PC-3 (cell line): ENCODE measurements around the gene INTS6L. TPM values are rescaled to one million over a fixed set of nuclear protein-coding genes. Genes with fewer than 3 reads are reported as not detected.

Source experiments
- ATAC-seq: fragments of 200-7000 bp; cut with Tn5 transposase; 2 replicates; pipeline ENCODE4 v1.9.1; 2020; ENCODE audit warnings: mild to moderate bottlenecking, moderate library complexity
- BruUV-seq: library from RNA; stranded (reverse); fragments of 400-500 nt; replicated peaks from 2 replicates; lab custom pipeline; 2021; lab: Mats Ljungman, UMichigan
- CTCF ChIA-PET: fragments of 300-600 bp; sonication (Branson Sonifier 250); formaldehyde crosslinking; loops from one replicate; lab custom pipeline; 2022; ENCODE audit warnings: antibody characterized with exemption; lab: Charles Lee
- POLR2A ChIA-PET: fragments of 300-600 bp; sonication (Branson Sonifier 250); formaldehyde crosslinking; loops from one replicate; lab custom pipeline; 2022; ENCODE audit warnings: antibody characterized with exemption; ENCODE audit not compliant: unreplicated experiment; lab: Charles Lee
- DNase-seq: peaks from one replicate; pipeline ENCODE4 v3.0.0-alpha.2; 2015
- H2AFZ ChIP-seq: fragments of 300-600 bp; sonication (generic); 2 replicates; pipeline ENCODE4 v1.6.0; 2016; ENCODE audit warnings: antibody characterized with exemption, low read length
- H3F3A ChIP-seq: fragments of 300-600 bp; sonication (generic); one replicate; pipeline ENCODE4 v1.6.0; 2017; ENCODE audit warnings: antibody characterized with exemption, low read length, control low read depth, mild to moderate bottlenecking; ENCODE audit not compliant: unreplicated experiment
- H3K27ac ChIP-seq: fragments of 300-600 bp; sonication (generic); 2 replicates; pipeline ENCODE4 v1.5.1; 2016; ENCODE audit warnings: mild to moderate bottlenecking, low read length
- H3K27me3 ChIP-seq: fragments of 300-600 bp; sonication (generic); 2 replicates; pipeline ENCODE4 v1.6.1; 2016; ENCODE audit warnings: low read length, mixed read lengths
- H3K36me3 ChIP-seq: fragments of 300-600 bp; sonication (generic); 2 replicates; pipeline ENCODE4 v1.6.1; 2016; ENCODE audit warnings: low read depth, mixed run types, low read length, mixed read lengths
- H3K4me1 ChIP-seq: fragments of 300-600 bp; sonication (generic); 2 replicates; pipeline ENCODE4 v1.5.1; 2016; ENCODE audit warnings: low read length; ENCODE audit not compliant: insufficient read depth
- H3K4me2 ChIP-seq: fragments of 300-600 bp; sonication (generic); 2 replicates; pipeline ENCODE4 v1.6.0; 2016; ENCODE audit warnings: low read length
- H3K4me3 ChIP-seq: fragments of 300-600 bp; sonication (generic); 2 replicates; pipeline ENCODE4 v1.5.1; 2016; ENCODE audit warnings: mild to moderate bottlenecking, low read length, mixed read lengths
- H3K79me2 ChIP-seq: fragments of 300-600 bp; sonication (generic); 2 replicates; pipeline ENCODE4 v1.6.1; 2017; ENCODE audit warnings: low read length, mixed read lengths
- H3K9ac ChIP-seq: fragments of 300-600 bp; sonication (generic); 2 replicates; pipeline ENCODE4 v1.6.0; 2016; ENCODE audit warnings: mild to moderate bottlenecking, low read length
- H3K9me2 ChIP-seq: fragments of 300-600 bp; sonication (generic); replicated peaks from 2 replicates; pipeline ENCODE4 v1.6.1; 2016; ENCODE audit warnings: mixed run types, low read length, mixed read lengths
- H3K9me3 ChIP-seq: fragments of 300-600 bp; sonication (generic); 2 replicates; pipeline ENCODE4 v1.6.1; 2016; ENCODE audit warnings: low read length, mixed read lengths
- H4K20me1 ChIP-seq: fragments of 300-600 bp; sonication (generic); 2 replicates; pipeline ENCODE4 v1.6.1; 2016; ENCODE audit warnings: low read length, mixed read lengths
- EZH2 ChIP-seq: fragments of 300-600 bp; sonication (generic); IDR thresholded peaks from one replicate; pipeline ENCODE4 v1.6.1; 2017; ENCODE audit warnings: antibody characterized with exemption, mild to moderate bottlenecking, low read length; ENCODE audit not compliant: unreplicated experiment
- EZH2phosphoT487 ChIP-seq: fragments of 300-600 bp; sonication (generic); IDR thresholded peaks from 2 replicates; pipeline ENCODE4 v1.6.1; 2018; ENCODE audit warnings: mild to moderate bottlenecking, antibody characterized with exemption, low read length, borderline replicate concordance
- intact Hi-C: fragments of 100-400 bp; cut with micrococcal nuclease; formaldehyde crosslinking; loops from 2 replicates; pipeline ENCODE4 v1.9.0; 2023
- total RNA-seq: library from RNA; depleted of rRNA; stranded (reverse); fragments of >200 nt; gene quantifications from 2 replicates; pipeline ENCODE4 v1.2.3, GENCODE V29; 2014
- TF ChIP-seq, protein P1 (sequence below): fragments of 300-600 bp; sonication (generic); conservative IDR thresholded peaks from 2 replicates; pipeline ENCODE4 v1.5.1; 2017; ENCODE audit warnings: antibody characterized with exemption, low read depth, mild to moderate bottlenecking, low read length

INTS6L gene
- total RNA-seq, 1 experiment from 2014 or later = 4.1 TPM

DNA sequence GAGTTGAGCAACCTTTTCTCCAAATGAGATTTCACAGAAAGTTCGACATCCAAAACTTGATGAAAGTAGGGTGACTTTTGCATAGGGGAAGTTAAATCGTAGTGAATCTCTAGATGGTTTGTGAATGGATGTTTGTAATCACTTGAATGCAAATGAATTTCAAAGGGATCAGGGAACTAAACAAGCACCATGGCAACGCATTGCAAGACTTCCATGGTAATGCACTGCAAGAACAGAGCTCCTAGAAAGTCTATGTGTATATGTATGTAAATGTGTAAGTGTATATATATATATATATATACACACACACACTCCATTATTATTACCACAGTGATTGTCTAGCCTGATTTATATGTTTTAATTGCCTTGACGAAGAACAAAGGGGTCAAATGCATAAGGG, 27.3 kb downstream of the INTS6L start:
- DNase-seq = no peak
- ChIA-PET CTCF (no interaction called here), POLR2A (no interaction called here)
- Histone ChIP-seq H3K4me2 (no peak overlapping the region), H3K79me2 (no peaks in the 10 kb centered on the region), H3K9me3 (no peaks in the 10 kb centered on the region), H3K9me2 (no peaks in the 10 kb centered on the region), H3K4me3 (no peak overlapping the region), H3K36me3 (no peaks in the 10 kb centered on the region), H3K4me1 (no peaks in the 10 kb centered on the region), H3F3A (no peaks in the 10 kb centered on the region), H2AFZ (no peak overlapping the region), H3K27ac (no peak overlapping the region), H3K27me3 (no peaks in the 10 kb centered on the region), H3K9ac (no peak overlapping the region), H4K20me1 (no peaks in the 10 kb centered on the region)
- no peak for TF ChIP-seq EZH2phosphoT487
- no peak for TF ChIP-seq EZH2
- TF ChIP-seq, protein P1, sequence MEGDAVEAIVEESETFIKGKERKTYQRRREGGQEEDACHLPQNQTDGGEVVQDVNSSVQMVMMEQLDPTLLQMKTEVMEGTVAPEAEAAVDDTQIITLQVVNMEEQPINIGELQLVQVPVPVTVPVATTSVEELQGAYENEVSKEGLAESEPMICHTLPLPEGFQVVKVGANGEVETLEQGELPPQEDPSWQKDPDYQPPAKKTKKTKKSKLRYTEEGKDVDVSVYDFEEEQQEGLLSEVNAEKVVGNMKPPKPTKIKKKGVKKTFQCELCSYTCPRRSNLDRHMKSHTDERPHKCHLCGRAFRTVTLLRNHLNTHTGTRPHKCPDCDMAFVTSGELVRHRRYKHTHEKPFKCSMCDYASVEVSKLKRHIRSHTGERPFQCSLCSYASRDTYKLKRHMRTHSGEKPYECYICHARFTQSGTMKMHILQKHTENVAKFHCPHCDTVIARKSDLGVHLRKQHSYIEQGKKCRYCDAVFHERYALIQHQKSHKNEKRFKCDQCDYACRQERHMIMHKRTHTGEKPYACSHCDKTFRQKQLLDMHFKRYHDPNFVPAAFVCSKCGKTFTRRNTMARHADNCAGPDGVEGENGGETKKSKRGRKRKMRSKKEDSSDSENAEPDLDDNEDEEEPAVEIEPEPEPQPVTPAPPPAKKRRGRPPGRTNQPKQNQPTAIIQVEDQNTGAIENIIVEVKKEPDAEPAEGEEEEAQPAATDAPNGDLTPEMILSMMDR = no peak
- ATAC-seq = no peak
- BruUV-seq = no TSS peak
- intact Hi-C loops = no loop called here

DNA sequence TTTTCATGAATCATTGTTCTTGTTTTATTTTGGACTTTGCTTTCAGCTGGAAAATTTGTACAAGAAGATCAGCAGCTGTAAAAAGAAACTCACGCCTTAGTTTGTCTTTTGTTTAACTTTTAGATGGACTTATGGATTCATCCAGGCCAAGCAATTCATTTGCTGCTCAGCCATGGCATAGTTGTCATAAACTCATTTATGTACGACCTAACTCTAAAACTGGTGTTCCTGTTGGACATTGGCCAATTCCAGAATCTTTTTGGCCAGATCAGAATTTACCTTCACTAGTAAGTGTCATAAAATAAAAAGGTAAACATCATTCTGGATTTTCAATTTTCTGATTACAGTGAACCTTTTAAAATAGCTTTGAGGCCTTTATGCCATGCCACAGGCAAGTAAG, 29.1 kb downstream of the INTS6L start:
- CTCF ChIA-PET = no interaction called here
- H4K20me1 ChIP-seq = no peaks in the 10 kb centered on the region
- intact Hi-C loops = no loop called here
- no peak overlapping the region for H2AFZ ChIP-seq
- TF ChIP-seq, protein P1 = no peak
- TF ChIP-seq EZH2 (no peak), EZH2phosphoT487 (no peak)
- H3K9me3 ChIP-seq = no peaks in the 10 kb centered on the region
- no peak for DNase-seq
- ATAC-seq = no peak
- no peak overlapping the region for H3K4me2 ChIP-seq
- H3K9ac ChIP-seq = no peak overlapping the region
- no peaks in the 10 kb centered on the region for H3K27me3 ChIP-seq
- no peak overlapping the region for H3K27ac ChIP-seq
- BruUV-seq = no TSS peak
- H3K9me2 ChIP-seq = no peaks in the 10 kb centered on the region
- H3F3A ChIP-seq = no peaks in the 10 kb centered on the region
- no peaks in the 10 kb centered on the region for H3K36me3 ChIP-seq
- no peaks in the 10 kb centered on the region for H3K4me1 ChIP-seq
- POLR2A ChIA-PET = no interaction called here
- H3K4me3 ChIP-seq = no peak overlapping the region
- no peaks in the 10 kb centered on the region for H3K79me2 ChIP-seq

DNA sequence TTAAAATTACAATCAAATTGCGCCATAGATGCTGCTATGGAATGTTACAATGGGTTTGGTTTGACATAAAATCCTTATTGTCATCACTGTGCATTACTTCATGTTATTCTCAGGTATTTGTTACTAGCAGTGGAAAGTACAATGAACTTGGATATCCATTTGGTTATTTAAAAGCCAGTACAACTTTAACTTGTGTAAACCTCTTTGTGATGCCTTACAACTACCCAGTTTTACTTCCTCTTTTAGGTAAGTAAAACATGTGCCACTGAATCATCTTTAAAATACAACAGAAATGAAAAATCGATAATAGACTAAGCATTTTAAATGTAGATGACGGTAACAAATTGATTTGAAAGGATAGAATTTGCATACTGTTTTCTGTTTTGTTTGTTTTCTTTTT, 35.6 kb downstream of the INTS6L start:
- ATAC-seq = no peak
- ChIA-PET POLR2A (no interaction called here), CTCF (no interaction called here)
- no peaks in the 10 kb centered on the region for H3K36me3 ChIP-seq
- no peak overlapping the region for H3K27ac ChIP-seq
- H3K4me3 ChIP-seq = no peak overlapping the region
- H3K4me2 ChIP-seq = no peak overlapping the region
- intact Hi-C loops = no loop called here
- no peaks in the 10 kb centered on the region for H3K9me3 ChIP-seq
- H3K79me2 ChIP-seq = no peaks in the 10 kb centered on the region
- no peaks in the 10 kb centered on the region for H3K9me2 ChIP-seq
- no peaks in the 10 kb centered on the region for H4K20me1 ChIP-seq
- no peaks in the 10 kb centered on the region for H3K27me3 ChIP-seq
- BruUV-seq = no TSS peak
- H2AFZ ChIP-seq = no peak overlapping the region
- TF ChIP-seq, protein P1 = no peak
- TF ChIP-seq EZH2phosphoT487 (no peak), EZH2 (no peak)
- DNase-seq = no peak
- no peaks in the 10 kb centered on the region for H3F3A ChIP-seq
- H3K9ac ChIP-seq = no peak overlapping the region
- no peaks in the 10 kb centered on the region for H3K4me1 ChIP-seq
